ENCODE measurements around the gene FMNL2.

DNA sequence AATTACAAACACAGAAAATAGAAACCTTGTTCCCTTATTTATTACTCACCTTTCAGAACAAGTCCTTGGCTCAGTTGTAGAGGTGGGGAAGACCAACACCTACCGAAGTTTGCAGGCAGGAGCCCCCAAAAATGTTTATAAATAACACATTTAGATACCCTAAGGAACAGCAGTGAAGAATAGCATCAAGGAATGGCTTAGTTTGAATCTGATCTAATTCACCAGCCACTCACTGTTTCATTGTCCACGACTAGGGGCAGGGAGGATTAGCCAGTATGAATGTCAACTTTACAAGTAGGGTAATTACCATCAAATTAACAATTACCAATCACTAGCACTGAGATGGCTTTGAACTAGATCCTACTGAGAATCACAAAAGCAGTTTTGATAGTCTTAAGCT, 316.9 kb downstream of the FMNL2 start:
- TF ChIP-seq, protein P1, sequence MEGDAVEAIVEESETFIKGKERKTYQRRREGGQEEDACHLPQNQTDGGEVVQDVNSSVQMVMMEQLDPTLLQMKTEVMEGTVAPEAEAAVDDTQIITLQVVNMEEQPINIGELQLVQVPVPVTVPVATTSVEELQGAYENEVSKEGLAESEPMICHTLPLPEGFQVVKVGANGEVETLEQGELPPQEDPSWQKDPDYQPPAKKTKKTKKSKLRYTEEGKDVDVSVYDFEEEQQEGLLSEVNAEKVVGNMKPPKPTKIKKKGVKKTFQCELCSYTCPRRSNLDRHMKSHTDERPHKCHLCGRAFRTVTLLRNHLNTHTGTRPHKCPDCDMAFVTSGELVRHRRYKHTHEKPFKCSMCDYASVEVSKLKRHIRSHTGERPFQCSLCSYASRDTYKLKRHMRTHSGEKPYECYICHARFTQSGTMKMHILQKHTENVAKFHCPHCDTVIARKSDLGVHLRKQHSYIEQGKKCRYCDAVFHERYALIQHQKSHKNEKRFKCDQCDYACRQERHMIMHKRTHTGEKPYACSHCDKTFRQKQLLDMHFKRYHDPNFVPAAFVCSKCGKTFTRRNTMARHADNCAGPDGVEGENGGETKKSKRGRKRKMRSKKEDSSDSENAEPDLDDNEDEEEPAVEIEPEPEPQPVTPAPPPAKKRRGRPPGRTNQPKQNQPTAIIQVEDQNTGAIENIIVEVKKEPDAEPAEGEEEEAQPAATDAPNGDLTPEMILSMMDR (IDR thresholded peaks at IDR 0.05) = no peak
- no peak for TF ChIP-seq POLR2A (IDR thresholded peaks at IDR 0.05)

Measured in esophagus squamous epithelium (tissue), 4 donors.